ENCODE data around the gene HOXA5.

DNA sequence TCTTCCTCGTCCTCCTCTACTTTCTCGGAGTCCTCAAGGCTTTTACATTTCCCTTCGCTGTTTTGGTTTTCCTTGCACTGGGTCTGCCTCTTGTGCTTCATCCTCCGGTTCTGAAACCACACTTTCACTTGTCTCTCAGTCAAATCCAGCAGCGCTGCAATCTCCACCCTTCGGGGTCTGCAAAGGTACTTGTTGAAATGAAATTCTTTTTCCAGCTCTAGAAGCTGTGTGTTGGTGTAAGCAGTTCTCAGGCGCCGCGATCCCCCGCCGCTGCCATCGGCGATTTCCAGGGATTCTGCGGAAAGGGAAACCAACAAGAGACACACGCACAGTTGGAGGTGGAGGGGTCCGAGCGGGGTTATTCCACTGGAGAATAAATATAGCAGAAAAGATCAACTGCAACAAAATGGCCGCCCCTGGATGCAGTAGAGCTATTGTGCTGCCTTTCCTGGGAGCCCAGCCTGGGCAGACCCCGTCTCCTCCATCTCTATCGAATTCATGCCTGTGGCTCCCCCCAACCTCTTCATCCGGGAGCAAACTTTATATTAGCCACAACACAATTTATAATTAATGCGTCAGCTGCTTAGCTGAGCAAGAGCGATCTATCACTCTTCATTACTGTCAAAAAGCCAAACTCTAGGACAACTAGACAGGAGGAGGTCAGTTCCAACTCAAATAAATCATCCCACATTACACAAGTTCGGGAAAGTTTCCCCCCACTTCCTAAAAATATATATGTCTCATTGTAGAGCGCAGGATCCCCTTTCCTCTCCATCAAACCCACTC, 42.1 kb downstream of the HOXA5 start:
- no peak for TF ChIP-seq CTCF (IDR thresholded peaks at IDR 0.05)
- TF ChIP-seq POLR2A (IDR thresholded peaks at IDR 0.05) = no peak
